ENCODE data around the gene DNAJC16. TPM values are rescaled to one million over a fixed set of nuclear protein-coding genes. Genes with fewer than 3 reads are reported as not detected.

DNAJC16 gene
- total and polyA plus RNA-seq, 9 of the 15 experiments (the other 6 are each of a cell fraction or from before 2014, with no cell fraction given): 6.9 to 16.8 (median 12.8) TPM

DNA sequence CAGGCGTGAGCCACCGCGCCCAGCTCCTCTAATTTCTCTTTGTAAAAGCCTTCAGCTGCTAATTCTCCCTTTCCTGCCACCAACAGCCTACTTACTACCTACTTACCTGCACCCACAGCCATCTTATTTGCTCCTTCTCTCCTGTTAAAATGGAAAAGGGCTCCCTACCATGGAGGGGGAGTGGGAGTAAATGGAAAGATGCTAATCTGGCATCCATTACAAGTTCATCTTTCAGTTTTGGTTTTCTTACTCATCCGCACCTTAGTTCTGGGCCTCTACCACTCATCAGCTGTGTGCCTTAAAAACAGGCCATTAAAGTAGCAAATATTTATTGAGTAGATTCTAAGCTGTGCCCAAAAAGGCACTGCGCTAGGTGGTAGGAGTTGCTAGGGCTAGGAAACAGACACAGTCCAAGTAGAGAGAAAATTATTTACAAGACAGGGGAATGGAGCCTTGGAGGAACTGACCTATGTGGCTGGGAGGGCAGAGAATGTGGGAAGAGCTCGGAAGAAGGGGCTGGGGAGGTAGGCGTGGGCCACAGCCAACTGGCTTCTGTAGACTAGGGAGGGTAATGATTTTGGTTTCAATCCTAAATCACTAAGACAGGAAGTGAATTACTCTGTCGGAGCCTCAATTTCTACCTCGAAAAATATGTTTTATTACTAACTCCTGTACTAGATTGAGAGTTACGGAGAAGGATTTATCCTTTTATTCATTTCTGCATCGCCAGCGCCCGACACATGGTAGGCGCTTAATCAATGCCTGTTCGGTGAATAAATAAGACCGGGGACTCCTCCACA, 89.9 kb downstream of the DNAJC16 start (continued):
- TF ChIP-seq TAF9B (IDR thresholded peaks at IDR 0.05; ENCODE audit: partially characterized antibody) (no peak), SMAD2 (IDR thresholded peaks at IDR 0.05; ENCODE audit: low read depth, low read length) (no peak), ZNF830 (CRISPR knock-in tag; IDR thresholded peaks at IDR 0.05) (no peak), ETV1 (tag; conservative IDR thresholded peaks at IDR 0.05; ENCODE audit: low read depth) (no peak; the same call in 1 of the 2 replicates)
- TF ChIP-seq, protein P1, sequence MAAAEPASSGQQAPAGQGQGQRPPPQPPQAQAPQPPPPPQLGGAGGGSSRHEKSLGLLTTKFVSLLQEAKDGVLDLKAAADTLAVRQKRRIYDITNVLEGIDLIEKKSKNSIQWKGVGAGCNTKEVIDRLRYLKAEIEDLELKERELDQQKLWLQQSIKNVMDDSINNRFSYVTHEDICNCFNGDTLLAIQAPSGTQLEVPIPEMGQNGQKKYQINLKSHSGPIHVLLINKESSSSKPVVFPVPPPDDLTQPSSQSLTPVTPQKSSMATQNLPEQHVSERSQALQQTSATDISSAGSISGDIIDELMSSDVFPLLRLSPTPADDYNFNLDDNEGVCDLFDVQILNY (CRISPR knock-in tag; IDR thresholded peaks at IDR 0.05): no peak
- TF ChIP-seq, protein P2, sequence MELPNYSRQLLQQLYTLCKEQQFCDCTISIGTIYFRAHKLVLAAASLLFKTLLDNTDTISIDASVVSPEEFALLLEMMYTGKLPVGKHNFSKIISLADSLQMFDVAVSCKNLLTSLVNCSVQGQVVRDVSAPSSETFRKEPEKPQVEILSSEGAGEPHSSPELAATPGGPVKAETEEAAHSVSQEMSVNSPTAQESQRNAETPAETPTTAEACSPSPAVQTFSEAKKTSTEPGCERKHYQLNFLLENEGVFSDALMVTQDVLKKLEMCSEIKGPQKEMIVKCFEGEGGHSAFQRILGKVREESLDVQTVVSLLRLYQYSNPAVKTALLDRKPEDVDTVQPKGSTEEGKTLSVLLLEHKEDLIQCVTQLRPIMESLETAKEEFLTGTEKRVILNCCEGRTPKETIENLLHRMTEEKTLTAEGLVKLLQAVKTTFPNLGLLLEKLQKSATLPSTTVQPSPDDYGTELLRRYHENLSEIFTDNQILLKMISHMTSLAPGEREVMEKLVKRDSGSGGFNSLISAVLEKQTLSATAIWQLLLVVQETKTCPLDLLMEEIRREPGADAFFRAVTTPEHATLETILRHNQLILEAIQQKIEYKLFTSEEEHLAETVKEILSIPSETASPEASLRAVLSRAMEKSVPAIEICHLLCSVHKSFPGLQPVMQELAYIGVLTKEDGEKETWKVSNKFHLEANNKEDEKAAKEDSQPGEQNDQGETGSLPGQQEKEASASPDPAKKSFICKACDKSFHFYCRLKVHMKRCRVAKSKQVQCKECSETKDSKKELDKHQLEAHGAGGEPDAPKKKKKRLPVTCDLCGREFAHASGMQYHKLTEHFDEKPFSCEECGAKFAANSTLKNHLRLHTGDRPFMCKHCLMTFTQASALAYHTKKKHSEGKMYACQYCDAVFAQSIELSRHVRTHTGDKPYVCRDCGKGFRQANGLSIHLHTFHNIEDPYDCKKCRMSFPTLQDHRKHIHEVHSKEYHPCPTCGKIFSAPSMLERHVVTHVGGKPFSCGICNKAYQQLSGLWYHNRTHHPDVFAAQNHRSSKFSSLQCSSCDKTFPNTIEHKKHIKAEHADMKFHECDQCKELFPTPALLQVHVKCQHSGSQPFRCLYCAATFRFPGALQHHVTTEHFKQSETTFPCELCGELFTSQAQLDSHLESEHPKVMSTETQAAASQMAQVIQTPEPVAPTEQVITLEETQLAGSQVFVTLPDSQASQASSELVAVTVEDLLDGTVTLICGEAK (IDR thresholded peaks at IDR 0.05): peak; percentile 53; the same call in 1 of the 2 replicates
- TF ChIP-seq, protein P2 (CRISPR knock-in tag; IDR thresholded peaks at IDR 0.05): no peak

All from K562 (cell line).